Smooth muscle cell (in vitro differentiated cells): ENCODE results near the gene SEC61G. TPM values are rescaled to one million over a fixed set of nuclear protein-coding genes. Genes with fewer than 3 reads are reported as not detected.

Experiments
- DNase-seq: peaks from one replicate; lab custom pipeline; 2025; ENCODE audit not compliant: unreplicated experiment; lab: John Stamatoyannopoulos, UW
- H2AFZ ChIP-seq: fragments of 200-600 bp; sonication (generic); 2 replicates; pipeline ENCODE4 v1.6.0; 2016; ENCODE audit warnings: antibody characterized with exemption, low read depth, mild to moderate bottlenecking
- H3F3A ChIP-seq: fragments of 200-600 bp; sonication (generic); 2 replicates; pipeline ENCODE4 v1.6.0; 2017; ENCODE audit warnings: antibody characterized with exemption, low read depth
- H3K27ac ChIP-seq: fragments of 200-600 bp; sonication (generic); 2 replicates; pipeline ENCODE4 v1.5.1; 2016; ENCODE audit warnings: low read depth, mild to moderate bottlenecking
- H3K27me3 ChIP-seq: fragments of 200-600 bp; sonication (generic); 2 replicates; pipeline ENCODE4 v1.6.1; 2016; ENCODE audit warnings: low read depth, mild to moderate bottlenecking
- H3K36me3 ChIP-seq: fragments of 200-600 bp; sonication (generic); 2 replicates; pipeline ENCODE4 v1.5.1; 2016; ENCODE audit warnings: low read depth
- H3K4me1 ChIP-seq: fragments of 200-600 bp; sonication (generic); 2 replicates; pipeline ENCODE4 v1.5.1; 2016; ENCODE audit warnings: low read depth
- H3K4me2 ChIP-seq: fragments of 200-600 bp; sonication (generic); 2 replicates; pipeline ENCODE4 v1.6.0; 2016; ENCODE audit warnings: mild to moderate bottlenecking
- H3K4me3 ChIP-seq: fragments of 200-600 bp; sonication (generic); 2 replicates; pipeline ENCODE4 v1.5.1; 2016; ENCODE audit warnings: mild to moderate bottlenecking
- H3K79me2 ChIP-seq: fragments of 200-600 bp; sonication (generic); 2 replicates; pipeline ENCODE4 v1.6.0; 2016; ENCODE audit warnings: low read depth, mild to moderate bottlenecking
- H3K9ac ChIP-seq: fragments of 200-600 bp; sonication (generic); 2 replicates; pipeline ENCODE4 v1.6.0; 2016; ENCODE audit warnings: low read depth
- H3K9me3 ChIP-seq: fragments of 200-600 bp; sonication (generic); replicated peaks from 2 replicates; pipeline ENCODE4 v1.5.1; 2016; ENCODE audit warnings: low read depth
- H4K20me1 ChIP-seq: fragments of 200-600 bp; sonication (generic); 2 replicates; pipeline ENCODE4 v1.6.0; 2016; ENCODE audit warnings: low read depth
- WGBS: methylation state at CpG from one replicate; pipeline ENCODE4 v1.1.7; 2016; ENCODE audit warnings: low lambda C conversion rate; 5-methylcytosine and 5-hydroxymethylcytosine counted together
- polyA plus RNA-seq: library from polyadenylated mRNA; unstranded; fragments of >200 nt; fragmentation: Nextera tagmentation; extraction: Ambion mirVana; gene quantifications from 2 replicates; pipeline ENCODE4 v1.2.1, GENCODE V29; 2016
- total RNA-seq: library from RNA; depleted of rRNA; stranded (reverse); fragments of >200 nt; gene quantifications from 2 replicates; pipeline ENCODE4 v1.2.3, GENCODE V29; 2014
- TF ChIP-seq, protein P1 (sequence below): fragments of 200-600 bp; sonication (generic); IDR thresholded peaks from 2 replicates; pipeline ENCODE4 v1.5.1; 2017; ENCODE audit warnings: borderline replicate concordance, mild to moderate bottlenecking, antibody characterized with exemption; ENCODE audit not compliant: insufficient read depth, poor library complexity, severe bottlenecking

Gene SEC61G
- total and polyA plus RNA-seq, 2 experiments from 2014 or later: 839 to 1,699 TPM

DNA sequence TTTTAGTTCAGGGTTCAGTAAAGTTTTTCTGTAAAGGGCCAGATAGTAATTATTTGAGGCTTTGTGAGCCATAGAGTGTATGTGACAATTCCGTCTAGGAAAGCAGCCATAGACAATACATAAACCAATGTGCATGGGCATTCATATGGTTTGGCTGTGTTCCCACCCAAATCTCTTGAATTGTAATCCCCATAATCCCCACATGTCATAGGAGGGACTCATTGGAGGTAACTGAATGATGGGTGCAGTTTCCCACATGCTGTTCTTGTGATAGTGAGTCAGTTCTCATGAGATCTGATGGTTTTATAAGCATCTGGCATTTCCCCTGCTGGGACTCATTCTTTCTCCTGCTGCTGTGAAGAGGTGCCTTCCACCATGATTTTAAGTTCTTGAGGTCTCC lies 29.9 kb downstream of the SEC61G start:
- Histone ChIP-seq H2AFZ (no peak overlapping the region), H4K20me1 (no peaks in the 10 kb centered on the region), H3F3A (no peaks in the 10 kb centered on the region), H3K36me3 (no peaks in the 10 kb centered on the region), H3K9me3 (no peaks in the 10 kb centered on the region), H3K79me2 (no peaks in the 10 kb centered on the region), H3K4me1 (no peaks in the 10 kb centered on the region), H3K27ac (no peak overlapping the region), H3K9ac (no peak overlapping the region), H3K4me3 (no peak overlapping the region), H3K27me3 (no peaks in the 10 kb centered on the region), H3K4me2 (no peak overlapping the region)
- TF ChIP-seq, protein P1, sequence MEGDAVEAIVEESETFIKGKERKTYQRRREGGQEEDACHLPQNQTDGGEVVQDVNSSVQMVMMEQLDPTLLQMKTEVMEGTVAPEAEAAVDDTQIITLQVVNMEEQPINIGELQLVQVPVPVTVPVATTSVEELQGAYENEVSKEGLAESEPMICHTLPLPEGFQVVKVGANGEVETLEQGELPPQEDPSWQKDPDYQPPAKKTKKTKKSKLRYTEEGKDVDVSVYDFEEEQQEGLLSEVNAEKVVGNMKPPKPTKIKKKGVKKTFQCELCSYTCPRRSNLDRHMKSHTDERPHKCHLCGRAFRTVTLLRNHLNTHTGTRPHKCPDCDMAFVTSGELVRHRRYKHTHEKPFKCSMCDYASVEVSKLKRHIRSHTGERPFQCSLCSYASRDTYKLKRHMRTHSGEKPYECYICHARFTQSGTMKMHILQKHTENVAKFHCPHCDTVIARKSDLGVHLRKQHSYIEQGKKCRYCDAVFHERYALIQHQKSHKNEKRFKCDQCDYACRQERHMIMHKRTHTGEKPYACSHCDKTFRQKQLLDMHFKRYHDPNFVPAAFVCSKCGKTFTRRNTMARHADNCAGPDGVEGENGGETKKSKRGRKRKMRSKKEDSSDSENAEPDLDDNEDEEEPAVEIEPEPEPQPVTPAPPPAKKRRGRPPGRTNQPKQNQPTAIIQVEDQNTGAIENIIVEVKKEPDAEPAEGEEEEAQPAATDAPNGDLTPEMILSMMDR: no peak
- WGBS: 61% methylated on average over 1 of the region's 1 CpG
- DNase-seq: no peak

DNA sequence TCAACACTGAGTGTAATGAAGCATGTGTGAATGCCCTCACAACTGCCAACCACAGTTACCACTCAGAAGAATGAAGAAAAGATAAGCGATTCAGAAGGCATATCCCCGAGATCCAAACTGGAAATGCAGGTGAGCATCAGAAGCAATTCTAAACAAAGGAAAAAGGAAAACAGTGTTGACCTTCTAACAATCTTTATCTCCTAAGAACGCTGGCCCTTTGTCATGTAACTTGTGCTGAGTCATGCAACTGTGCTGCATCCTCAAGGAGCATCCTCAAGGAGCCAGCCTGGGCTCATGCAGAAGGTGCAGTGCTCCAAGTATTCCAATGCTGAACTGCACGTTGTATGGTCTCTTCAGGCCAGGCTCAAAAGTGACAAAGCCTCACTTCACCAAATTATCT lies 30.6 kb downstream of the SEC61G start:
- WGBS: 35% methylated on average over 4 of the region's 4 CpGs
- H3K4me1 ChIP-seq: no peaks in the 10 kb centered on the region

DNA sequence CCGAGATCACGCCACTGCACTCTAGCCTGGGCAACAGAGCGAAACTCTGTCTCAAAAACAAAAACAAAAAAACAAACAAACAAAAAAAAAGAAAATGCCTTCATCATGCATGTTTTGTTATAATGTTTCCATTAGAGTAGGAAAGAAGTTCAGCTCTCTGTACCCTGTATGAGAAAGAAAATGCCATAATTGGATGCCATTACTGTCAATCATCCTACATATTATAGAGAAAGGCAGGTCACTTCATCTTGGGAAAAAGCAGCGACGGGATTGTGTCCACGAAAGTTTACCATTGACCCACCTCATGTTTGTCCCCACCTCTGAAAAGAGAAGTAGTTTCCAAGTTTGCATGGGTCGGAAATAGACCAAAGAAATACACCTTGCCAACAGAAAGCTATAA lies 33.8 kb downstream of the SEC61G start:
- no peaks in the 10 kb centered on the region for H3K4me1 ChIP-seq
- WGBS: 95% methylated on average over 7 of the region's 7 CpGs
- H3K9ac ChIP-seq: no peak overlapping the region
- H3K27me3 ChIP-seq: no peaks in the 10 kb centered on the region
- TF ChIP-seq, protein P1: no peak
- H3K9me3 ChIP-seq: no peaks in the 10 kb centered on the region
- H2AFZ ChIP-seq: no peak overlapping the region
- H3K27ac ChIP-seq: no peak overlapping the region
- H3F3A ChIP-seq: no peaks in the 10 kb centered on the region
- H3K36me3 ChIP-seq: no peaks in the 10 kb centered on the region
- H3K79me2 ChIP-seq: no peaks in the 10 kb centered on the region
- no peak for DNase-seq
- no peaks in the 10 kb centered on the region for H4K20me1 ChIP-seq
- H3K4me3 ChIP-seq: no peak overlapping the region
- no peak overlapping the region for H3K4me2 ChIP-seq

More for the DNA sequence above, 30.6 kb downstream of the SEC61G start:
- Histone ChIP-seq H3K79me2 (no peaks in the 10 kb centered on the region), H3K9me3 (no peaks in the 10 kb centered on the region), H3K4me2 (no peak overlapping the region), H3F3A (no peaks in the 10 kb centered on the region), H2AFZ (no peak overlapping the region), H3K27me3 (no peaks in the 10 kb centered on the region), H3K9ac (no peak overlapping the region), H3K4me3 (no peak overlapping the region), H3K36me3 (no peaks in the 10 kb centered on the region), H4K20me1 (no peaks in the 10 kb centered on the region), H3K27ac (no peak overlapping the region)
- DNase-seq: no peak
- TF ChIP-seq, protein P1: no peak

DNA sequence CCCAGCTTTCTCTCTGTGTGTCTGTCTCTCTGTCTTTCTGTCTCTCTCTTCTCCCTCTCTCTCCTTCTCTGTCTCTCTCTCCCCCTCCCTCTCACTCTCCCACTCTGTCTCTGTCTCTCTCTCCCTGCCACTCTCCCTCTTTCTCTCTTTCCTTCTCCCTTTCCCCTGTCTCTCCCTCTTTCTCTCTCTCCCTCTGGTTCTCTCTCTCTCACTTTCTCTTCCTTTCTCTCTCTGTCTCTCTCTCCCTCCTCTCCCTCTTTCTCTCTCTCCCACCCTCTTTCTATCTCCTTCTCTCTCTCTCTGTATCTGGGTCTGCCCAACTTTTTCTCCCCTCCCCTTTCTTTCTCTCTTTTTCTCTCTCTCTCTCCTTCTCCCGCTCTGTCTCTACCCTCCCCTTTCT lies 36.5 kb downstream of the SEC61G start:
- Histone ChIP-seq H3K9ac (no peak overlapping the region), H3K4me3 (no peak overlapping the region), H3K27me3 (no peaks in the 10 kb centered on the region), H3F3A (no peaks in the 10 kb centered on the region), H3K4me1 (no peaks in the 10 kb centered on the region), H3K9me3 (no peaks in the 10 kb centered on the region), H3K36me3 (no peaks in the 10 kb centered on the region), H2AFZ (no peak overlapping the region), H3K79me2 (no peaks in the 10 kb centered on the region), H3K4me2 (no peak overlapping the region), H3K27ac (no peak overlapping the region), H4K20me1 (no peaks in the 10 kb centered on the region)
- 92% methylated on average over 1 of the region's 1 CpG for WGBS
- no peak for DNase-seq
- TF ChIP-seq, protein P1: no peak
